Astrocyte (in vitro differentiated cells and primary cell): Measurements from ENCODE around the gene DMC1. TPM values are rescaled to one million over a fixed set of nuclear protein-coding genes. Genes with fewer than 3 reads are reported as not detected.
A peak's percentile ranks its signal among the peaks of the same experiment; 100 is the strongest.

Experiments
- DNase-seq: peaks from one replicate; pipeline ENCODE4 v3.0.0-alpha.2; 2010; ENCODE audit warnings: low read depth
- FAIRE-seq: peaks from 2 replicates; lab custom pipeline; 2011; peaks lifted over from hg19 to GRCh38; lab: Jason Lieb, UNC
- H2AFZ ChIP-seq: 2 replicates; pipeline ENCODE4 v1.6.0; 2012; ENCODE audit warnings: low read depth, low read length, inconsistent platforms
- H3K27ac ChIP-seq: 2 replicates; pipeline ENCODE4 v1.5.1; 2011; ENCODE audit warnings: low read depth, low read length, inconsistent platforms
- H3K27me3 ChIP-seq: 2 replicates; pipeline ENCODE4 v1.6.0; 2011; ENCODE audit warnings: low read length, inconsistent platforms; ENCODE audit not compliant: insufficient read depth
- H3K36me3 ChIP-seq: 2 replicates; pipeline ENCODE4 v1.5.1; 2011; ENCODE audit warnings: low read length, inconsistent platforms; ENCODE audit not compliant: insufficient read depth
- H3K4me1 ChIP-seq: 2 replicates; pipeline ENCODE4 v1.5.1; 2011; ENCODE audit warnings: low read length, inconsistent platforms; ENCODE audit not compliant: insufficient read depth
- H3K4me2 ChIP-seq: 2 replicates; pipeline ENCODE4 v1.6.0; 2012; ENCODE audit warnings: low read length, inconsistent platforms
- H3K4me3 ChIP-seq: 2 replicates; pipeline ENCODE4 v1.5.1; 2011; ENCODE audit warnings: low read depth, mild to moderate bottlenecking, low read length, inconsistent platforms; ENCODE audit not compliant: insufficient read depth
- H3K79me2 ChIP-seq: 2 replicates; pipeline ENCODE4 v1.6.0; 2012; ENCODE audit warnings: mild to moderate bottlenecking, low read length, inconsistent platforms; ENCODE audit not compliant: insufficient read depth
- H3K9ac ChIP-seq: 2 replicates; pipeline ENCODE4 v1.6.0; 2012; ENCODE audit warnings: mild to moderate bottlenecking, low read length, inconsistent platforms
- H3K9me3 ChIP-seq: 2 replicates; pipeline ENCODE4 v1.5.1; 2012; ENCODE audit warnings: low read depth, mild to moderate bottlenecking, low read length, inconsistent platforms; ENCODE audit not compliant: insufficient read depth
- H4K20me1 ChIP-seq: 2 replicates; pipeline ENCODE4 v1.6.0; 2012; ENCODE audit warnings: low read length, inconsistent platforms; ENCODE audit not compliant: insufficient read depth
- H3K27ac Mint-ChIP-seq: one replicate; pipeline ENCODE4 v1.8.0; 2021; ENCODE audit warnings: mild to moderate bottlenecking, mixed read lengths; ENCODE audit not compliant: unreplicated experiment
- H3K27me3 Mint-ChIP-seq: one replicate; pipeline ENCODE4 v1.8.0; 2021; ENCODE audit warnings: low read depth, mixed read lengths; ENCODE audit not compliant: unreplicated experiment
- H3K36me3 Mint-ChIP-seq: one replicate; pipeline ENCODE4 v1.8.0; 2021; ENCODE audit warnings: low read depth, mixed read lengths; ENCODE audit not compliant: unreplicated experiment
- H3K4me1 Mint-ChIP-seq: one replicate; pipeline ENCODE4 v1.8.0; 2021; ENCODE audit warnings: low read depth, mixed read lengths; ENCODE audit not compliant: unreplicated experiment
- H3K4me3 Mint-ChIP-seq: one replicate; pipeline ENCODE4 v1.8.0; 2021; ENCODE audit warnings: mild to moderate bottlenecking, moderate library complexity, mixed read lengths; ENCODE audit not compliant: unreplicated experiment
- H3K9me3 Mint-ChIP-seq: one replicate; pipeline ENCODE4 v1.8.0; 2021; ENCODE audit warnings: mild to moderate bottlenecking, mixed read lengths; ENCODE audit not compliant: unreplicated experiment
- CTCF ChIP-seq: IDR thresholded peaks from 2 replicates; pipeline ENCODE4 v1.5.1; 2011; ENCODE audit warnings: low read depth, mild to moderate bottlenecking, inconsistent platforms, low read length, moderate library complexity; ENCODE audit not compliant: insufficient read depth
- EZH2 ChIP-seq: IDR thresholded peaks from 2 replicates; pipeline ENCODE4 v1.6.1; 2012; ENCODE audit warnings: mild to moderate bottlenecking, low read length, inconsistent platforms; ENCODE audit not compliant: insufficient read depth
- total RNA-seq: library from RNA; stranded (reverse); gene quantifications from 2 replicates; pipeline ENCODE4 v1.2.1, GENCODE V29; 2021

Gene DMC1
- total RNA-seq, 1 donor from 2014 or later: 0.11 TPM

GRCh38 chr22:38489561-38490145 lies 80.3 kb downstream of the DMC1 start:
- Mint-ChIP-seq H3K4me3 (no peak overlapping the region), H3K9me3 (no peaks in the 10 kb centered on the region), H3K27ac (no peak overlapping the region), H3K36me3 (peaks cover 26% of the 10 kb centered on the region), H3K4me1 (peaks cover 16% of the 10 kb centered on the region), H3K27me3 (no peaks in the 10 kb centered on the region)
- no peak for TF ChIP-seq EZH2
- no peak for TF ChIP-seq CTCF
- peaks cover 18% of the 10 kb centered on the region for H3K4me1 ChIP-seq
- no peak overlapping the region for H3K9ac ChIP-seq
- peaks cover 86% of the 10 kb centered on the region for H3K36me3 ChIP-seq
- peaks cover 82% of the 10 kb centered on the region for H4K20me1 ChIP-seq
- H2AFZ ChIP-seq: no peak overlapping the region
- H3K4me2 ChIP-seq: no peak overlapping the region
- no peaks in the 10 kb centered on the region for H3K27me3 ChIP-seq
- no peaks in the 10 kb centered on the region for H3K9me3 ChIP-seq
- no peak for DNase-seq
- FAIRE-seq: no peak
- no peak overlapping the region for H3K4me3 ChIP-seq
- H3K79me2 ChIP-seq: peaks cover 64% of the 10 kb centered on the region
- no peak overlapping the region for H3K27ac ChIP-seq

- Histone ChIP-seq H2AFZ (no peak overlapping the region), H3K9me3 (no peaks in the 10 kb centered on the region), H3K4me1 (peaks cover 13% of the 10 kb centered on the region), H3K27me3 (no peaks in the 10 kb centered on the region), H3K79me2 (peaks cover 58% of the 10 kb centered on the region), H3K36me3 (peaks cover 86% of the 10 kb centered on the region), H3K4me2 (no peak overlapping the region), H4K20me1 (peaks cover 82% of the 10 kb centered on the region), H3K9ac (no peak overlapping the region), H3K27ac (no peak overlapping the region), H3K4me3 (no peak overlapping the region)
- no peak overlapping the region for H3K27ac Mint-ChIP-seq
- FAIRE-seq (no peak), DNase-seq (no peak)
- peaks cover 19% of the 10 kb centered on the region for H3K4me1 Mint-ChIP-seq
- TF ChIP-seq EZH2: no peak
- TF ChIP-seq CTCF: no peak
- no peaks in the 10 kb centered on the region for H3K27me3 Mint-ChIP-seq
- no peak overlapping the region for H3K4me3 Mint-ChIP-seq
- H3K36me3 Mint-ChIP-seq: peaks cover 25% of the 10 kb centered on the region
- H3K9me3 Mint-ChIP-seq: no peaks in the 10 kb centered on the region
Measured at GRCh38 chr22:38489142-38489541, 80.8 kb downstream of the DMC1 start.

- no peak for DNase-seq
Measured at GRCh38 chr22:38487946-38488345, 82.0 kb downstream of the DMC1 start.

More at GRCh38 chr22:38487946-38488345, 82.0 kb downstream of the DMC1 start:
- peak overlapping the region; percentile 18 for H3K9ac ChIP-seq
- H4K20me1 ChIP-seq: peaks cover 81% of the 10 kb centered on the region
- H3K4me2 ChIP-seq: no peak overlapping the region
- H3K4me3 ChIP-seq: no peak overlapping the region
- no peak overlapping the region for H3K27ac Mint-ChIP-seq
- H3K27ac ChIP-seq: no peak overlapping the region
- peaks cover 86% of the 10 kb centered on the region for H3K36me3 ChIP-seq
- TF ChIP-seq CTCF: no peak
- no peak for TF ChIP-seq EZH2
- FAIRE-seq: no peak
- no peaks in the 10 kb centered on the region for H3K27me3 ChIP-seq
- no peak overlapping the region for H3K4me3 Mint-ChIP-seq
- H3K9me3 ChIP-seq: no peaks in the 10 kb centered on the region
- H3K4me1 ChIP-seq: peaks cover 8% of the 10 kb centered on the region
- H3K79me2 ChIP-seq: peaks cover 47% of the 10 kb centered on the region
- no peaks in the 10 kb centered on the region for H3K27me3 Mint-ChIP-seq
- H3K4me1 Mint-ChIP-seq: peaks cover 27% of the 10 kb centered on the region
- peaks cover 31% of the 10 kb centered on the region for H3K36me3 Mint-ChIP-seq
- H2AFZ ChIP-seq: no peak overlapping the region
- no peaks in the 10 kb centered on the region for H3K9me3 Mint-ChIP-seq
